Activated CD4-positive, alpha-beta T cell treated with anti-CD3 and anti-CD28 coated beads, Interleukin-2, amount 50 U/mL, for 1 hour (primary cell): ENCODE results near the gene AIFM2.
"Not testable (repeated sequence)": the region's sequence is repeated elsewhere in the genome, so short reads cannot be mapped to it uniquely, and the experiment has no call there.

Source experiments
- DNase-seq: peaks from one replicate; pipeline ENCODE4 v3.0.0-alpha.2; 2020

Gene AIFM2

GRCh38 chr10:70090951-70091350, 41.7 kb downstream of the AIFM2 start:
- no peak for DNase-seq

GRCh38 chr10:70090013-70090412, 42.6 kb downstream of the AIFM2 start:
- no peak for DNase-seq

GRCh38 chr10:70088308-70088698, 44.3 kb downstream of the AIFM2 start:
- DNase-seq: no peak

GRCh38 chr10:70087616-70088307, 44.9 kb downstream of the AIFM2 start:
- no peak for DNase-seq

GRCh38 chr10:70085975-70086613, 46.5 kb downstream of the AIFM2 start:
- DNase-seq: no peak

- DNase-seq: no peak
These were observed 48.4 kb downstream of the AIFM2 start for GRCh38 chr10:70084189-70084588.

- DNase-seq: not testable (repeated sequence)
These were observed 51.8 kb downstream of the AIFM2 start for GRCh38 chr10:70080789-70081188.

- no peak for DNase-seq
These were observed 53.7 kb downstream of the AIFM2 start for GRCh38 chr10:70078937-70079336.

- DNase-seq: no peak
These were observed 54.3 kb downstream of the AIFM2 start for GRCh38 chr10:70078329-70078728.

- no peak for DNase-seq
These were observed 57.7 kb downstream of the AIFM2 start for GRCh38 chr10:70074971-70075370.

GRCh38 chr10:70074165-70074564, 58.5 kb downstream of the AIFM2 start:
- no peak for DNase-seq

GRCh38 chr10:70070834-70071233, 61.8 kb downstream of the AIFM2 start:
- no peak for DNase-seq

- DNase-seq: no peak
These were observed 63.3 kb downstream of the AIFM2 start for GRCh38 chr10:70069346-70069745.

- DNase-seq: no peak
These were observed 63.7 kb downstream of the AIFM2 start for GRCh38 chr10:70068925-70069324.

GRCh38 chr10:70067586-70067985, 65.0 kb downstream of the AIFM2 start:
- DNase-seq: no peak

GRCh38 chr10:70066190-70066589, 66.4 kb downstream of the AIFM2 start:
- DNase-seq: no peak

GRCh38 chr10:70064486-70064885, 68.1 kb downstream of the AIFM2 start:
- no peak for DNase-seq

GRCh38 chr10:70063418-70064098, 69.1 kb downstream of the AIFM2 start:
- DNase-seq: no peak
